Stimulated activated naive CD8-positive, alpha-beta T cell treated with anti-CD3 and anti-CD28 coated beads, Interleukin-15, Interleukin-2, amounts not matched to agents 100 U/mL and 50 U/mL, for 24 hours (primary cell): Measurements from ENCODE around the gene BSPRY.
A peak's percentile ranks its signal among the peaks of the same experiment; 100 is the strongest.
"Not testable (repeated sequence)": the region's sequence is repeated elsewhere in the genome, so short reads cannot be mapped to it uniquely, and the experiment has no call there.

ENCODE experiments used
- ATAC-seq: fragments of 150-1000 bp; cut with Tn5 transposase; one replicate; pipeline ENCODE4 v1.10.0; 2021
- DNase-seq: peaks from one replicate; pipeline ENCODE4 v3.0.0; 2021

The BSPRY gene

DNA sequence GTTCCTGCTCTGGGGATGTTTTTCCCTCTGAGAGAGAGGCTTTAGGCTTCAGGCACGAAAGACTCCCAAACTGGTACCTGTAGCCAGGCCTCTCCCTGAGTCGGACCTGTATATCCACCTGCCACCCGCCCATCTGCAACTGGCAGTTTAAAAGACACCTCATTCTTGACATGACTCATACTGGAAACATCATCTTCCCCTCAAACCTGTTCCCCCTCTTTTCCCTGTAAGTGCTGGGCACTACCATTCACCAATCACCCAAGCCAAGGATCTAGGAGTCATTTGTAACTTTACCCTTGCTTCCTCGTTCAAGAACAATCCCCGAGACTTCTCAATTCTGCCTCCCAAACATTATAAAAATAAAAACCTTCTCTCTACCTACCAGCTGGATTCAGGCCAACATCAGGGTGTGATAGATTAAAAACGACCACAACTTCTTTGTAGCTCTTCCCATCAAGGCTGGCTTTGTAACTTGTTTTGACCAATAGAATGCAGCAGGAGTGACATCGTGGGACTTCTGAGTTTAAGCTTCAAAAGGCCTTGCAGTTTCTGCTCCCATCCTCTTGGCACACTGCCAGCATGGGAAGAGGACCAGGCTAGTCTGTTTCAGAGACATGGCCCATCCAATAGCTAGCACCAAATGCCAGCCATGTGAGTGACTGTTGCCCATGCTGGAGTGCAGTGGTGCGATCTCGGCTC lies 7.5 kb upstream of the BSPRY start:
- ATAC-seq (no peak), DNase-seq (no peak)

- DNase-seq = no peak
Measured at GRCh38 chr9:113343732-113344231, 5.6 kb upstream of the BSPRY start.

GRCh38 chr9:113345190-113345589 lies 4.2 kb upstream of the BSPRY start:
- ATAC-seq (no peak), DNase-seq (no peak)

More at GRCh38 chr9:113343732-113344231, 5.6 kb upstream of the BSPRY start:
- ATAC-seq = no peak

- DNase-seq (no peak), ATAC-seq (no peak)
Measured at GRCh38 chr9:113345671-113346070, 3.7 kb upstream of the BSPRY start.

DNA sequence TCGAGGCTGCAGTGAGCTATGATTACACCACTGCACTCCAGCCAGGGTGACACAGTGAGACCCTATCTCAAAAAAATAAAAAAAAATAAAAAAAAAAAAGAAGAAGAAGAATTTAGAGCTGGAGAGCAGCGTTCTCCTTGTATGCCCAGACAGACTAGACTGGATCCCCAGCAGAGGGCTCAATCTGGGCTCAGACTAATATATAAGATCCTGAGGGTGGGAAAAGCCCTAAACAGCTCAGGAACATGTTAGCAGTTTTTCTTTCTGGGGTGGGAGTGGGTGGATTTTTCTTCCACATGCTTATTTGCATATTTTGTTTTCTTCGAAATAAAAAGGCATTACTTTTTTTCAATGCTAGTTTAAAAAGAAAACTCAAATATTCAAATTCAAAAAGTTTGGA lies 904 bp upstream of the BSPRY start:
- ATAC-seq = no peak
- DNase-seq = no peak

GRCh38 chr9:113349066-113349444 lies 286 bp upstream of the BSPRY start:
- ATAC-seq (no peak), DNase-seq (no peak)

- ATAC-seq (peak; percentile 37), DNase-seq (peak; percentile 52)
Measured at GRCh38 chr9:113350107-113350661, 843 bp downstream of the BSPRY start.

GRCh38 chr9:113350937-113351336 lies 1.6 kb downstream of the BSPRY start:
- ATAC-seq (peak; percentile 72), DNase-seq (peak; percentile 65)

- no peak for ATAC-seq
- DNase-seq = no peak
Measured at GRCh38 chr9:113352006-113352405, 2.7 kb downstream of the BSPRY start.

- DNase-seq (no peak), ATAC-seq (no peak)
Measured at GRCh38 chr9:113352411-113352810, 3.1 kb downstream of the BSPRY start.

- DNase-seq (no peak), ATAC-seq (no peak)
Measured at GRCh38 chr9:113355040-113355596, 5.8 kb downstream of the BSPRY start.

DNA sequence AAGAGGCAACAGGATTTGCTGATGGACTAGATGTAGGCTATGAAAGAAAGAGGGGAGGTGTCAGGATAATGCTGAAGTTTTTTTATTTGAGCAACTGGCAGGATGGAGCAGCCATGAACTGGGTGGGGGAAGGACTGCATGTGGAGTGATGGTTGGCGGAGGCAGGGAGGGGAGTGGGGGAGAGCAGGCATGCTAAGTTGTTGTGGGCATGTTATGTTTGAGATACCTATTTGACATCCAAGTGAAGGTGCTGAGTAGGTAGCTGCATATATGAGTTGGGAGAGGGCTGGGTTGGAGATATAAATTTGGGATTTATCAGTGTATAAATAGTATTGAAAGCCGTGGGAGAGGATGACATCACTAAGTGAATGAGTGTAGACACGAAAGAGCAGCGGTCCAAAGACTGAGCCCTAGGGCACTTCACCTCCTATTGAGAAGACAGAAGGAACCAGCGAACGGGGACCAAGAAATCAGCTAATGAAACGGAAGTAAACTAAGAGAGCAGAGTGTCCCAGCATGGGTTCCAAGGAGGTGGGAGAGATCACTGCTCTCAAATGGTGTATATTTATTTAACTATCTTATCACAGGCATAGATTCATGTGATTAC lies 7.4 kb downstream of the BSPRY start:
- no peak for DNase-seq
- no peak for ATAC-seq

DNA sequence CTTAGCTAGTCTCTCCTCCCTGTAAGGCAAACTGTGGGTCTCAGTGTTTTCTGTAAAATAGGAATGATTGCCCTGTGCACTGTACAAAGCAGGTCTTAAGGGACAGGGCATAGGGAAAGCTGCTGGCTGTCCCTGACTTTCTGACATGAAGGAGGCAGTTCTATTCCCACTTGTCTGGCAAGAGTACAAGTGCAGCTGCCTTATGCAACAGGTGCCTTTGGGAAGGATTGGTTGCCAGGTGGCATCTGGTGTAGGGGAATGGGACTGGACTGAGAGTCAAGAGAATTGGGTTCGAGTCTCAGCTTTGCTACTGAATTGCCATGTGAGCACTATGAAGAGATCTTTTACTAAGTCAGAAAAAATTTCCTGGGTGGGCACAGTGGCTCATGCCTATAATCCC lies 10.0 kb downstream of the BSPRY start:
- DNase-seq = no peak

DNA sequence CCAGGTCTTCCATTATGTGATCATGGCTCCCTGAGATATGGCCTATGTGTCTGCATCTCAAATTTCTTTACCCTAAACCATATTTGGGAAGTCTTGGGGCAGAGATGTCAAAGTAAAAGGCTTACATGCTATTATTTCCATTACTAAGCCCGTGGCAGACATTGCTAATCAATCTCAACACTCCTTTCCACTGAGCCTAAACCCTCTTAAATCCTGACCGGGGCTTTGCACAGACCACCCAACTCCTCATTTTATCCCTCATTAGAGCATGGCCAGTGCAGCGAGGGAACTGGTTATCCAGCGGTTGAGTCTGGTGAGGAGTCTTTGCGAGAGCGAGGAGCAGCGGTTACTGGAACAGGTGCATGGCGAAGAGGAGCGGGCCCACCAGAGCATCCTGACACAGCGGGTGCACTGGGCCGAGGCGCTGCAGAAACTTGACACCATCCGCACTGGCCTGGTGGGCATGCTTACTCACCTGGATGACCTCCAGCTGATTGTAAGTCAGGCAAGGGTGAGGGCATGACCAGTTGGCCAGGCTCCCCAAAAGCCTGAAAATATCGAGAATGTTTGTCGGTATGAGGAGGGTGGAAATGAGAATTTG lies 11.0 kb downstream of the BSPRY start:
- DNase-seq (no peak), ATAC-seq (no peak)

More for the DNA sequence above, 10.0 kb downstream of the BSPRY start:
- ATAC-seq = no peak

- DNase-seq (peak; percentile 34), ATAC-seq (peak; percentile 97)
Measured at GRCh38 chr9:113361304-113362018, 12.1 kb downstream of the BSPRY start.

- DNase-seq = no peak
- no peak for ATAC-seq
Measured at GRCh38 chr9:113363336-113363735, 14.0 kb downstream of the BSPRY start.

GRCh38 chr9:113364951-113365350 lies 15.6 kb downstream of the BSPRY start:
- no peak for DNase-seq
- no peak for ATAC-seq

- not testable (repeated sequence) for DNase-seq, ATAC-seq
Measured at GRCh38 chr9:113365652-113366051, 16.3 kb downstream of the BSPRY start.

DNA sequence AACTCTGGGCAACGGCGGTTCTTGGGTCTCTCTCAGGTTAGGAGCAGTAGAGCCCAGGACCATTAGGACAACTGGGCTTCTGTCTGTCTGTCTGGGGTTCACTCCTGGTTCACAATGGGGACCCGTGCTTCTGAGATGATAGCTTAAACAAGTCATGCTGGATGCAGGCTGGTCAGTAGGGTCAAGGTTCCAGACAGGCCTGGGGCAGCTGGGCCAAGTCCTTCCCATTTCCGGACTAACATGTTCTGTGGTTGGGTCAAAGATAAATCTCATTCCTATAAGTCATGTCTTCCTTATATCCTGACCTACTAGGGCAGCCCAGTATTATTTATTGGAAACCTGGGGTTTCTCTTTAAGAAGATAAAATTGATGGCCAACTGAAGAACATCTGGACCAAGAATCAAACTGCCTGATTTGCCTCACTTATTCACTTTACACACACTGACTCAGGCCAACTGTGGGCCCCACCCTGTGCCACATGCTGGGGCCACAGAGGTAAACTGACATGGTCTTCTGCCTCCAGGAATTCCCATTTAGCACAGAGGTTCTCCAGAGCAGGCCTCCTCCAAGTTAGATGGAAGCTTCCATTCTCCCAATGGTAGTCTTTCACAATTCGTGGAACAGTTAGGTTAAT lies 19.1 kb downstream of the BSPRY start:
- no peak for DNase-seq
- no peak for ATAC-seq

DNA sequence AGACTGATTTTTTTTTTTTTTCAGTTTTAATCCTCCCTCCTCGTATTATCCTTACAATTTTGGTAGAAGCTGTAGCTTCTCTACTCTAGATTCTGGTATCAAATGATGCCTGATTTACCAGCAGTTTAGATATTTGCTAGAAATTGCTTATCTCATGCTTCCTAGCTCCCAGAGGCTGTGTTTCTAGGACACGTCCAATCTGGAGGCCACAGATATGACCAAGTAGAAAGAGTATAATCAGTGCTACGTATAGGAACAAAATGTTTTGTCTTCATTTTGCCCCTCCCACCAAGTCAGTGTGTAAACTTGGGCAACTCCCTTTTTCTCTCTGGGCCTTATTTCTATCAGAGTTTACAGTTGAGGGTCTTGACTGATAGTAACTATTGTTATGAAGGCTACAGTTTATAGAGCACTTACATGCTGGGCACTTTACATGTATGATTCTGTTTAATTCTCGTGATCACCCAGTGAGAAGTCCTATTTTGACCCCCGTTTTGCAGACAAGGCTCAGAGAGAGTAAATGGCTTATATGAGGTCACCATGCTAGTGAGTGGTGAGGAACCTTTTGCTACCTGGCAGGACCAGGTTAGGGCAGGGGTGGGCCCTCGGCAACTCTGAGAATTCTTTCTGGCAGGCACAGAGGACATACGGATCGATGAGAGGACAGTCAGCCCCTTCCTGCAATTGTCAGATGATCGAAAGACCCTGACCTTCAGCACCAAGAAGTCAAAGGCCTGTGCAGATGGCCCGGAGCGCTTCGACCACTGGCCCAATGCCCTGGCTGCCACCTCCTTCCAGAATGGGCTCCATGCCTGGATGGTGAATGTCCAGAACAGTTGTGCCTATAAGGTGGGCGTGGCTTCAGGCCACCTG lies 19.9 kb downstream of the BSPRY start:
- ATAC-seq (no peak), DNase-seq (no peak)

DNA sequence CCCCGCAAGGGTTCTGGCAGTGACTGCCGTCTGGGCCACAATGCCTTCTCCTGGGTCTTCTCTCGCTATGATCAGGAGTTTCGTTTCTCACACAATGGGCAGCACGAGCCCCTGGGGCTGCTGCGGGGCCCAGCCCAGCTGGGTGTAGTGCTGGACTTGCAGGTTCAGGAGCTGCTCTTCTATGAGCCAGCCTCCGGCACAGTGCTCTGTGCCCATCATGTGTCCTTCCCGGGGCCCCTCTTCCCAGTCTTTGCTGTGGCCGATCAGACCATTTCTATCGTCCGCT lies 20.5 kb downstream of the BSPRY start:
- no peak for ATAC-seq

More for the DNA sequence above, 20.5 kb downstream of the BSPRY start:
- no peak for DNase-seq
